Measurements from ENCODE around the gene NEK1. TPM values are rescaled to one million over a fixed set of nuclear protein-coding genes. Genes with fewer than 3 reads are reported as not detected.
"Not testable (repeated sequence)": the region's sequence is repeated elsewhere in the genome, so short reads cannot be mapped to it uniquely, and the experiment has no call there.

NEK1 gene
- total RNA-seq, 1 donor from 2014 or later: 13.0 TPM

DNA sequence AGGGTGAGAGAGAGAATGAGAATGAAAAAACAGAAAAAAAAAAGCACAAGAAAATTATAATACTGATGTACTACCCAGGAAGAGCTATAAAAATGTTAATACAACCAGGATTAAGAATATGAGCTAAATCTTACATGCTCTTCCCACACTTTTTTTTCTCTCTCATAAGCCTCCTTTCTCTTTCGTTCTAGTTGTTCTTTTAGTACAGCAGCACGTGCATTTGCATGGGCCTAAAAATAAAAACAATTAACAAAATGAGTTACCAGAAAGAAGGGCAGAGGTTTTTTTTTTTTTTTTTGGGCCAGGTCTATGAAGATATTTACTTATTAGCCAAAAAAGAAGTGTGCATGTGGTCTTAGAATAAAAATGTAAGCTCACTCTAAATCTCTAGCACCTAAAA, 105.5 kb downstream of the NEK1 start:
- no peak overlapping the region for H3K9ac ChIP-seq (ENCODE audit: low read length)
- H4K20me1 ChIP-seq (ENCODE audit: insufficient read depth, low read length): no peaks in the 10 kb centered on the region
- Mint-ChIP-seq H3K4me3 (ENCODE audit: unreplicated experiment) (no peak overlapping the region), H3K36me3 (ENCODE audit: low read depth, unreplicated experiment) (peaks cover 26% of the 10 kb centered on the region), H3K9me3 (ENCODE audit: unreplicated experiment) (peaks cover 11% of the 10 kb centered on the region), H3K27me3 (ENCODE audit: low read depth, unreplicated experiment) (no peaks in the 10 kb centered on the region), H3K4me1 (ENCODE audit: low read depth, unreplicated experiment) (no peaks in the 10 kb centered on the region), H3K27ac (ENCODE audit: unreplicated experiment) (no peak overlapping the region)
- H3K27me3 ChIP-seq (ENCODE audit: insufficient read depth, low read length): no peaks in the 10 kb centered on the region
- H3K4me1 ChIP-seq (ENCODE audit: insufficient read depth, low read length): no peaks in the 10 kb centered on the region
- no peak overlapping the region for H3K4me3 ChIP-seq (ENCODE audit: insufficient read depth, low read depth, low read length)
- DNase-seq (ENCODE audit: low read depth) (no peak), FAIRE-seq (no peak)
- H3K4me2 ChIP-seq (ENCODE audit: low read length): no peak overlapping the region
- no peaks in the 10 kb centered on the region for H3K79me2 ChIP-seq (ENCODE audit: insufficient read depth, low read length)
- no peak overlapping the region for H3K27ac ChIP-seq (ENCODE audit: low read depth, low read length)
- peaks cover 8% of the 10 kb centered on the region for H3K36me3 ChIP-seq (ENCODE audit: insufficient read depth, low read length)
- H3K9me3 ChIP-seq (ENCODE audit: insufficient read depth, low read depth, low read length): no peaks in the 10 kb centered on the region
- no peak for TF ChIP-seq EZH2 (IDR thresholded peaks at IDR 0.05; ENCODE audit: insufficient read depth, low read length)
- TF ChIP-seq, protein P1, sequence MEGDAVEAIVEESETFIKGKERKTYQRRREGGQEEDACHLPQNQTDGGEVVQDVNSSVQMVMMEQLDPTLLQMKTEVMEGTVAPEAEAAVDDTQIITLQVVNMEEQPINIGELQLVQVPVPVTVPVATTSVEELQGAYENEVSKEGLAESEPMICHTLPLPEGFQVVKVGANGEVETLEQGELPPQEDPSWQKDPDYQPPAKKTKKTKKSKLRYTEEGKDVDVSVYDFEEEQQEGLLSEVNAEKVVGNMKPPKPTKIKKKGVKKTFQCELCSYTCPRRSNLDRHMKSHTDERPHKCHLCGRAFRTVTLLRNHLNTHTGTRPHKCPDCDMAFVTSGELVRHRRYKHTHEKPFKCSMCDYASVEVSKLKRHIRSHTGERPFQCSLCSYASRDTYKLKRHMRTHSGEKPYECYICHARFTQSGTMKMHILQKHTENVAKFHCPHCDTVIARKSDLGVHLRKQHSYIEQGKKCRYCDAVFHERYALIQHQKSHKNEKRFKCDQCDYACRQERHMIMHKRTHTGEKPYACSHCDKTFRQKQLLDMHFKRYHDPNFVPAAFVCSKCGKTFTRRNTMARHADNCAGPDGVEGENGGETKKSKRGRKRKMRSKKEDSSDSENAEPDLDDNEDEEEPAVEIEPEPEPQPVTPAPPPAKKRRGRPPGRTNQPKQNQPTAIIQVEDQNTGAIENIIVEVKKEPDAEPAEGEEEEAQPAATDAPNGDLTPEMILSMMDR (IDR thresholded peaks at IDR 0.05; ENCODE audit: insufficient read depth, low read depth, low read length): no peak
- no peak overlapping the region for H2AFZ ChIP-seq (ENCODE audit: low read depth, low read length)

DNA sequence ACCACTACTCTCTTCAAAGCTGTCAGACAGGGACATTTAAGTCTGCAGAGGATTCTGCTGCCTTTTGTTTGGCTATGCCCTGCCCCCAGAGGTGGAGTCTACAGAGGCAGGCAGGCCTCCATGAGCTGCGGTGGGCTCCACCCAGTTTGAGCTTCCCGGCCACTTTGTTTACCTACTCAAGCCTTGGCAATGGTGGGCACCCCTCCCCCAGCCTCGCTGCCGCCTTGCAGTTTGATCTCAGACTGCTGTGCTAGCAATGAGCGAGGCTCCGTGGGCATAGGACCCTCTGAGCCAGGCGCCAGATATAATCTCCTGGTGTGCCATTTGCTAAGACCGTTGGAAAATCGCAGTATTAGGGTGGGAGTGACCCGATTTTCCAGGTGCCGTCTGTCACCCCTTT, 112.5 kb downstream of the NEK1 start:
- not testable (repeated sequence) for H3K27ac Mint-ChIP-seq (ENCODE audit: unreplicated experiment); H4K20me1 ChIP-seq (ENCODE audit: insufficient read depth, low read length); H3K79me2 ChIP-seq (ENCODE audit: insufficient read depth, low read length); H3K27ac ChIP-seq (ENCODE audit: low read depth, low read length); H3K27me3 Mint-ChIP-seq (ENCODE audit: low read depth, unreplicated experiment); H3K4me1 Mint-ChIP-seq (ENCODE audit: low read depth, unreplicated experiment); DNase-seq (ENCODE audit: low read depth); FAIRE-seq; H2AFZ ChIP-seq (ENCODE audit: low read depth, low read length); H3K36me3 ChIP-seq (ENCODE audit: insufficient read depth, low read length); H3K9me3 ChIP-seq (ENCODE audit: insufficient read depth, low read depth, low read length); H3K4me2 ChIP-seq (ENCODE audit: low read length); H3K9ac ChIP-seq (ENCODE audit: low read length); H3K4me3 Mint-ChIP-seq (ENCODE audit: unreplicated experiment); H3K4me1 ChIP-seq (ENCODE audit: insufficient read depth, low read length); H3K27me3 ChIP-seq (ENCODE audit: insufficient read depth, low read length); H3K4me3 ChIP-seq (ENCODE audit: insufficient read depth, low read depth, low read length)
- H3K36me3 Mint-ChIP-seq (ENCODE audit: low read depth, unreplicated experiment): peaks cover 50% of the 10 kb centered on the region
- H3K9me3 Mint-ChIP-seq (ENCODE audit: unreplicated experiment): peaks cover 26% of the 10 kb centered on the region

DNA sequence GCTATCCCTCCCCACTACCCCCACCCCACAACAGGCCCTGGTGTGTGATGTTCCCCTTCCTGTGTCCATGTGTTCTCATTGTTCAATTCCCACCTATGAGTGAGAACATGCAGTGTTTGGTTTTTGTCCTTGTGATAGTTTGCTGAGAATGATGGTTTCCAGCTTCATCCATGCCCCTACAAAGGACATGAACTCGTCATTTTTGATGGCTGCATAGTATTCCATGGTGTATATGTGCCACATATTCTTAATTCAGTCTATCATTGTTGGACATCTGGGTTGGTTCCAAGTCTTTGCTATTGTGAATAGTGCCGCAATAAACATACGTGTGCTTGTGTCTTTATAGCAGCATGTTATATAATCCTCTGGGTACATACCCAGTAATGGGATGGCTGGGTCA, 118.1 kb downstream of the NEK1 start:
- not testable (repeated sequence) for H3K9ac ChIP-seq (ENCODE audit: low read length); H3K4me2 ChIP-seq (ENCODE audit: low read length); H3K27ac Mint-ChIP-seq (ENCODE audit: unreplicated experiment); DNase-seq (ENCODE audit: low read depth); H3K9me3 ChIP-seq (ENCODE audit: insufficient read depth, low read depth, low read length); H4K20me1 ChIP-seq (ENCODE audit: insufficient read depth, low read length); H3K36me3 ChIP-seq (ENCODE audit: insufficient read depth, low read length); H3K4me1 ChIP-seq (ENCODE audit: insufficient read depth, low read length); H2AFZ ChIP-seq (ENCODE audit: low read depth, low read length); H3K27me3 ChIP-seq (ENCODE audit: insufficient read depth, low read length); H3K4me3 ChIP-seq (ENCODE audit: insufficient read depth, low read depth, low read length); FAIRE-seq; H3K4me1 Mint-ChIP-seq (ENCODE audit: low read depth, unreplicated experiment); H3K27me3 Mint-ChIP-seq (ENCODE audit: low read depth, unreplicated experiment); H3K79me2 ChIP-seq (ENCODE audit: insufficient read depth, low read length); H3K27ac ChIP-seq (ENCODE audit: low read depth, low read length); H3K4me3 Mint-ChIP-seq (ENCODE audit: unreplicated experiment)
- Mint-ChIP-seq H3K9me3 (ENCODE audit: unreplicated experiment) (peaks cover 13% of the 10 kb centered on the region), H3K36me3 (ENCODE audit: low read depth, unreplicated experiment) (peaks cover 23% of the 10 kb centered on the region)

DNA sequence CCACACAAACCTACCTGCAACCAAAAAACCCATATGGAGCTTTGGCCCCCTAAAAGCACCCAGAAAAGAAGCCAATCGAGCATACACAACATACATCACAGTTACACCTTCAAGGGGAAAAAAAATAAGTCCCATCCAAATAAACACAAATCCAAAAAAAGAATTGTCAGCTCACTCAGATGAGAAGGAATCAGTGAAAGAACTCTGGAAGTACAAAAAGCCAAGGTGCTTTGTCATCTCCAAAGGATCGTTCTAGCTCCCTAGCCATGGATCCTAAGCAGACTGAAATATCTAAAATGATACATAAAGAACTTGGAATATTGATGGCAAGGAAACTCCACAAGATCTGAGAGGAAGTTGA, 119.2 kb downstream of the NEK1 start:
- FAIRE-seq (no peak), DNase-seq (ENCODE audit: low read depth) (no peak)
- Mint-ChIP-seq H3K27ac (ENCODE audit: unreplicated experiment) (no peak overlapping the region), H3K4me1 (ENCODE audit: low read depth, unreplicated experiment) (no peaks in the 10 kb centered on the region), H3K27me3 (ENCODE audit: low read depth, unreplicated experiment) (no peaks in the 10 kb centered on the region), H3K9me3 (ENCODE audit: unreplicated experiment) (peaks cover 13% of the 10 kb centered on the region), H3K4me3 (ENCODE audit: unreplicated experiment) (no peak overlapping the region), H3K36me3 (ENCODE audit: low read depth, unreplicated experiment) (peaks cover 22% of the 10 kb centered on the region)
- Histone ChIP-seq H3K4me1 (ENCODE audit: insufficient read depth, low read length) (no peaks in the 10 kb centered on the region), H3K4me2 (ENCODE audit: low read length) (no peak overlapping the region), H3K36me3 (ENCODE audit: insufficient read depth, low read length) (no peaks in the 10 kb centered on the region), H3K9me3 (ENCODE audit: insufficient read depth, low read depth, low read length) (no peaks in the 10 kb centered on the region), H4K20me1 (ENCODE audit: insufficient read depth, low read length) (no peaks in the 10 kb centered on the region), H3K27me3 (ENCODE audit: insufficient read depth, low read length) (no peaks in the 10 kb centered on the region), H3K9ac (ENCODE audit: low read length) (no peak overlapping the region), H3K79me2 (ENCODE audit: insufficient read depth, low read length) (no peaks in the 10 kb centered on the region), H3K4me3 (ENCODE audit: insufficient read depth, low read depth, low read length) (no peak overlapping the region), H2AFZ (ENCODE audit: low read depth, low read length) (no peak overlapping the region), H3K27ac (ENCODE audit: low read depth, low read length) (no peak overlapping the region)
- TF ChIP-seq EZH2 (IDR thresholded peaks at IDR 0.05; ENCODE audit: insufficient read depth, low read length): no peak
- TF ChIP-seq, protein P1 (IDR thresholded peaks at IDR 0.05; ENCODE audit: insufficient read depth, low read depth, low read length): no peak

Measured in astrocyte (in vitro differentiated cells and primary cell).